GM12891 (cell line): Measurements from ENCODE around the gene KCND1.

ENCODE experiments used
- PAX5 ChIP-seq: IDR thresholded peaks from 2 replicates; pipeline ENCODE4 v1.6.1; 2011; ENCODE audit warnings: low read length, moderate library complexity, mild to moderate bottlenecking; ENCODE audit not compliant: insufficient read depth, severe bottlenecking
- POLR2A ChIP-seq: IDR thresholded peaks from 2 replicates; pipeline ENCODE4 v1.6.1; 2011; ENCODE audit warnings: low read depth, low read length, control low read depth
- POLR2AphosphoS5 ChIP-seq: IDR thresholded peaks from 2 replicates; pipeline ENCODE4 v1.6.1; 2011; ENCODE audit warnings: low read depth, low read length, control low read depth
- POU2F2 ChIP-seq: IDR thresholded peaks from 2 replicates; pipeline ENCODE4 v1.6.1; 2011; ENCODE audit warnings: low read depth, mild to moderate bottlenecking, control low read depth, low read length, moderate library complexity
- SPI1 ChIP-seq: IDR thresholded peaks from 2 replicates; pipeline ENCODE4 v1.6.1; 2011; ENCODE audit warnings: low read depth, low read length, control low read depth
- TAF1 ChIP-seq: IDR thresholded peaks from 2 replicates; pipeline ENCODE4 v1.6.1; 2011; ENCODE audit warnings: low read depth, low read length, control low read depth

GRCh38 chrX:48983081-48983480 is 11.4 kb upstream of the KCND1 start:
- no peak for TF ChIP-seq POLR2AphosphoS5
- TF ChIP-seq POLR2A, result no peak
- TF ChIP-seq SPI1, result no peak
- no peak for TF ChIP-seq TAF1
- no peak for TF ChIP-seq POU2F2
- no peak for TF ChIP-seq PAX5
